ENCODE data around the gene SENP2.
A peak's percentile ranks its signal among the peaks of the same experiment; 100 is the strongest.

Gene SENP2

GRCh38 chr3:185572183-185572582 is 13.9 kb upstream of the SENP2 start:
- TF ChIP-seq CSDC2 (CRISPR knock-in tag; IDR thresholded peaks at IDR 0.05), result no peak
- no peak for ATAC-seq

GRCh38 chr3:185575108-185575869 is 10.8 kb upstream of the SENP2 start:
- peak; percentile 94 for ATAC-seq

GRCh38 chr3:185582236-185582635 is 3.9 kb upstream of the SENP2 start:
- ATAC-seq, result no peak
- no peak for TF ChIP-seq PPARA (CRISPR knock-in tag; IDR thresholded peaks at IDR 0.05; ENCODE audit: borderline replicate concordance)
- no peak for TF ChIP-seq ZNF565 (CRISPR knock-in tag; conservative IDR thresholded peaks at IDR 0.05; ENCODE audit: low read depth)
- no peak for TF ChIP-seq ESRRG (CRISPR knock-in tag; IDR thresholded peaks at IDR 0.05)
- no peak for TF ChIP-seq GLIS3 (CRISPR knock-in tag; IDR thresholded peaks at IDR 0.05)
- TF ChIP-seq ZC3H10 (CRISPR knock-in tag; IDR thresholded peaks at IDR 0.05), result no peak
- no peak for TF ChIP-seq ARNTL (CRISPR knock-in tag; IDR thresholded peaks at IDR 0.05; ENCODE audit: borderline replicate concordance, low read depth)
- TF ChIP-seq, protein P1, sequence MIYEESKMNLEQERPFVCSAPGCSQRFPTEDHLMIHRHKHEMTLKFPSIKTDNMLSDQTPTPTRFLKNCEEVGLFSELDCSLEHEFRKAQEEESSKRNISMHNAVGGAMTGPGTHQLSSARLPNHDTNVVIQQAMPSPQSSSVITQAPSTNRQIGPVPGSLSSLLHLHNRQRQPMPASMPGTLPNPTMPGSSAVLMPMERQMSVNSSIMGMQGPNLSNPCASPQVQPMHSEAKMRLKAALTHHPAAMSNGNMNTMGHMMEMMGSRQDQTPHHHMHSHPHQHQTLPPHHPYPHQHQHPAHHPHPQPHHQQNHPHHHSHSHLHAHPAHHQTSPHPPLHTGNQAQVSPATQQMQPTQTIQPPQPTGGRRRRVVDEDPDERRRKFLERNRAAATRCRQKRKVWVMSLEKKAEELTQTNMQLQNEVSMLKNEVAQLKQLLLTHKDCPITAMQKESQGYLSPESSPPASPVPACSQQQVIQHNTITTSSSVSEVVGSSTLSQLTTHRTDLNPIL (CRISPR knock-in tag; IDR thresholded peaks at IDR 0.05; ENCODE audit: low read depth), result no peak

- TF ChIP-seq ESRRG (CRISPR knock-in tag; IDR thresholded peaks at IDR 0.05) (no peak), ZC3H10 (CRISPR knock-in tag; IDR thresholded peaks at IDR 0.05) (no peak), ZNF70 (CRISPR knock-in tag; IDR thresholded peaks at IDR 0.05) (no peak)
- no peak for ATAC-seq
Measured at GRCh38 chr3:185582871-185583270, 3.2 kb upstream of the SENP2 start.

DNA sequence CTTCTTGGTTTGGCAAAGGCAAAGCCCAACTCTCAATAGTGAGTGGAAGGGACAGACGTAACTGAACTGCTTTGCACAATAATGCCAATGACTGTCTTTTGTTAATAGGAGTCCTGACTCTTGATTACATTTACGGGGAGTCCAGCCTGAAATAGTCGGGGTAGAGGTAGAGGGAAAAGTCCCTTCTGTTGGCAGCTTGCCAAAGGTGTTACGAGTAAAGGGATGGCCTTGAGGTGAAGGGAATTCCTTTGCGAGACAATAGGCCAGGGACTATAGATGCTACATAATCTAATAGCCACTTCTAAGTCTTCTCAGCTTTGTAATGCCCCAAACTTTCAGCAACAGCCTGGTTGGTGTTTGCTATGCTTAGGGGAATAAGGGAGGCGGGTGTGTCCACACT is 2.2 kb upstream of the SENP2 start:
- no peak for TF ChIP-seq ZFP3 (CRISPR knock-in tag; IDR thresholded peaks at IDR 0.05)
- TF ChIP-seq ZFP30 (CRISPR knock-in tag; IDR thresholded peaks at IDR 0.05), result no peak
- TF ChIP-seq, protein P2, sequence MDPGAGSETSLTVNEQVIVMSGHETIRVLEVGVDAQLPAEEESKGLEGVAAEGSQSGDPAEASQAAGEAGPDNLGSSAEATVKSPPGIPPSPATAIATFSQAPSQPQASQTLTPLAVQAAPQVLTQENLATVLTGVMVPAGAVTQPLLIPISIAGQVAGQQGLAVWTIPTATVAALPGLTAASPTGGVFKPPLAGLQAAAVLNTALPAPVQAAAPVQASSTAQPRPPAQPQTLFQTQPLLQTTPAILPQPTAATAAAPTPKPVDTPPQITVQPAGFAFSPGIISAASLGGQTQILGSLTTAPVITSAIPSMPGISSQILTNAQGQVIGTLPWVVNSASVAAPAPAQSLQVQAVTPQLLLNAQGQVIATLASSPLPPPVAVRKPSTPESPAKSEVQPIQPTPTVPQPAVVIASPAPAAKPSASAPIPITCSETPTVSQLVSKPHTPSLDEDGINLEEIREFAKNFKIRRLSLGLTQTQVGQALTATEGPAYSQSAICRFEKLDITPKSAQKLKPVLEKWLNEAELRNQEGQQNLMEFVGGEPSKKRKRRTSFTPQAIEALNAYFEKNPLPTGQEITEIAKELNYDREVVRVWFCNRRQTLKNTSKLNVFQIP (CRISPR knock-in tag; IDR thresholded peaks at IDR 0.05; ENCODE audit: borderline replicate concordance, low read depth), result no peak
- TF ChIP-seq OSR1 (CRISPR knock-in tag; IDR thresholded peaks at IDR 0.05), result no peak
- TF ChIP-seq ZC3H10 (CRISPR knock-in tag; IDR thresholded peaks at IDR 0.05), result no peak
- TF ChIP-seq ESRRG (CRISPR knock-in tag; IDR thresholded peaks at IDR 0.05), result no peak
- no peak for TF ChIP-seq ZNF8 (CRISPR knock-in tag; IDR thresholded peaks at IDR 0.05)
- TF ChIP-seq CSDC2 (CRISPR knock-in tag; IDR thresholded peaks at IDR 0.05), result no peak
- no peak for TF ChIP-seq TCF4 (CRISPR knock-in tag; IDR thresholded peaks at IDR 0.05; ENCODE audit: borderline replicate concordance)
- TF ChIP-seq ISL1 (CRISPR knock-in tag; IDR thresholded peaks at IDR 0.05), result no peak
- TF ChIP-seq, protein P1 (CRISPR knock-in tag; IDR thresholded peaks at IDR 0.05; ENCODE audit: low read depth), result no peak
- ATAC-seq, result no peak

GRCh38 chr3:185584686-185585085 is 1.4 kb upstream of the SENP2 start:
- no peak for ATAC-seq

More at GRCh38 chr3:185584686-185585085, 1.4 kb upstream of the SENP2 start:
- TF ChIP-seq CSRNP3 (CRISPR knock-in tag; IDR thresholded peaks at IDR 0.05) (no peak), ZFP30 (CRISPR knock-in tag; IDR thresholded peaks at IDR 0.05) (no peak), ZNF70 (CRISPR knock-in tag; IDR thresholded peaks at IDR 0.05) (no peak), TCF4 (CRISPR knock-in tag; IDR thresholded peaks at IDR 0.05; ENCODE audit: borderline replicate concordance) (no peak), ZC3H10 (CRISPR knock-in tag; IDR thresholded peaks at IDR 0.05) (no peak)
